HepG2 (cell line): ENCODE data around the gene MSGN1. TPM values are rescaled to one million over a fixed set of nuclear protein-coding genes. Genes with fewer than 3 reads are reported as not detected.

ENCODE experiments used
- ATAC-seq: fragments of 200-7000 bp; cut with Tn5 transposase; 3 replicates; pipeline ENCODE4 v1.9.1; 2020; ENCODE audit warnings: mild to moderate bottlenecking, moderate library complexity
- BruUV-seq: library from RNA; stranded (reverse); fragments of 400-500 nt; replicated peaks from 2 replicates; lab custom pipeline; 2021; lab: Mats Ljungman, UMichigan
- CTCF ChIA-PET: fragments of 300-600 bp; formaldehyde crosslinking; extraction: SDS; loops from one replicate; lab custom pipeline; 2021; ENCODE audit warnings: low total read pairs, inconsistent platforms, low intra/inter-chr PET ratio; lab: Yijun Ruan, JAX
- POLR2A ChIA-PET: fragments of 350-600 bp; sonication (Branson Sonifier 250); formaldehyde crosslinking; loops from one replicate; lab custom pipeline; 2020; ENCODE audit warnings: antibody characterized with exemption, inconsistent platforms; lab: Yijun Ruan, JAX
- DNase-seq: peaks from one replicate; pipeline ENCODE4 v3.0.0-alpha.2; 2015; ENCODE audit warnings: low spot score
- FAIRE-seq: peaks from 3 replicates; lab custom pipeline; 2011; peaks lifted over from hg19 to GRCh38; lab: Jason Lieb, UNC
- H2AFZ ChIP-seq: one replicate; pipeline ENCODE4 v1.6.1; 2011; ENCODE audit warnings: low read length, inconsistent platforms
- H3K27ac ChIP-seq: fragments of 300-600 bp; 3 replicates; pipeline ENCODE4 v1.8.0; 2011; ENCODE audit warnings: mixed run types, mild to moderate bottlenecking, mixed read lengths, low read length, inconsistent platforms; ENCODE audit not compliant: insufficient read depth; ENCODE audit errors: extremely low read length
- H3K27me3 ChIP-seq, 2 experiments: fragments of 200-600 bp in 1 of 2; 2 replicates in 1 of 2; 3 replicates in 1 of 2; pipeline versions ENCODE4 v1.6.0 to v1.8.0; 2011; ENCODE audit warnings: low read length in 2 of 2, mild to moderate bottlenecking in 2 of 2, moderate library complexity in 2 of 2, inconsistent platforms in 1 of 2; ENCODE audit not compliant: insufficient read depth in 2 of 2, control insufficient read depth in 1 of 2
- H3K36me3 ChIP-seq, 2 experiments: fragments of 200-600 bp in 1 of 2; replicated peaks in 1 of 2; 2 replicates in 1 of 2; 3 replicates in 1 of 2; pipeline versions ENCODE4 v1.5.1 to v1.8.0; 2011; ENCODE audit warnings: low read length in 2 of 2, inconsistent platforms in 1 of 2; ENCODE audit not compliant: insufficient read depth in 2 of 2, control insufficient read depth in 1 of 2
- H3K4me1 ChIP-seq: 2 replicates; pipeline ENCODE4 v1.5.1; 2012; ENCODE audit warnings: low read length, inconsistent platforms; ENCODE audit not compliant: insufficient read depth
- H3K4me2 ChIP-seq: 2 replicates; pipeline ENCODE4 v1.6.0; 2011; ENCODE audit warnings: low read depth, low read length, inconsistent platforms
- H3K4me3 ChIP-seq, 3 experiments: fragments of 200-600 bp in 1 of 3; sonication (generic), shearing (Covaris generic) in 1 of 3; replicated peaks in 1 of 3; 2 replicates each; pipeline ENCODE4 v1.5.1; 2011 to 2016; ENCODE audit warnings: low read length in 3 of 3, inconsistent platforms in 2 of 3, low read depth in 2 of 3, mild to moderate bottlenecking in 2 of 3, control low read depth in 1 of 3, mixed read lengths in 1 of 3; ENCODE audit not compliant: insufficient read depth in 1 of 3
- H3K79me2 ChIP-seq: one replicate; pipeline ENCODE4 v1.6.1; 2011; ENCODE audit warnings: low read length, inconsistent platforms; ENCODE audit not compliant: insufficient read depth
- H3K9ac ChIP-seq: 2 replicates; pipeline ENCODE4 v1.6.0; 2011; ENCODE audit warnings: mild to moderate bottlenecking, low read depth, low read length, inconsistent platforms; ENCODE audit not compliant: insufficient read depth
- H3K9me3 ChIP-seq: 2 replicates; pipeline ENCODE4 v1.5.1; 2012; ENCODE audit warnings: mild to moderate bottlenecking, low read length
- H4K20me1 ChIP-seq: 2 replicates; pipeline ENCODE4 v1.6.0; 2011; ENCODE audit warnings: inconsistent platforms, mild to moderate bottlenecking, low read length, moderate library complexity; ENCODE audit not compliant: insufficient read depth
- MAFK ChIP-seq, 2 experiments: IDR thresholded peaks in 1 of 2; conservative IDR thresholded peaks in 1 of 2; 2 replicates each; pipeline ENCODE4 v1.6.1; 2011; ENCODE audit warnings: improper control_type of control experiment in 2 of 2, low read length in 2 of 2
- MIER2 ChIP-seq: IDR thresholded peaks from 2 replicates; pipeline ENCODE4 v1.6.1; 2016; ENCODE audit warnings: missing biosample characterization, missing genetic modification reagents
- SAP130 ChIP-seq: IDR thresholded peaks from 2 replicates; pipeline ENCODE4 v1.6.1; 2016; ENCODE audit warnings: low read depth
- SRSF1 ChIP-seq: fragments of 200-400 bp; formaldehyde crosslinking; optimal IDR thresholded peaks from 2 replicates; pipeline ENCODE3; 2017; ENCODE audit warnings: mild to moderate bottlenecking, low read depth, low read length, moderate library complexity
- SSRP1 ChIP-seq: IDR thresholded peaks from 2 replicates; pipeline ENCODE4 v1.6.1; 2016; ENCODE audit warnings: control low read depth
- ZC3H4 ChIP-seq: sonication (generic); formaldehyde crosslinking; IDR thresholded peaks from 2 replicates; pipeline ENCODE4 v1.4.0; 2020; ENCODE audit warnings: missing genetic modification reagents, borderline replicate concordance
- ZNF572 ChIP-seq: sonication (generic); formaldehyde crosslinking; IDR thresholded peaks from 2 replicates; pipeline ENCODE4 v1.5.1; 2020; ENCODE audit warnings: mild to moderate bottlenecking, missing genetic modification reagents
- ZNF616 ChIP-seq: sonication (generic); formaldehyde crosslinking; IDR thresholded peaks from 2 replicates; pipeline ENCODE4 v1.5.0; 2020; ENCODE audit warnings: low read depth, mild to moderate bottlenecking, missing genetic modification reagents
- ZNF713 ChIP-seq: sonication (generic); formaldehyde crosslinking; IDR thresholded peaks from 2 replicates; pipeline ENCODE4 v1.4.0; 2020; ENCODE audit warnings: mild to moderate bottlenecking, missing genetic modification reagents
- ZSCAN29 ChIP-seq: sonication (generic); formaldehyde crosslinking; conservative IDR thresholded peaks from 2 replicates; pipeline ENCODE4 v1.4.0; 2020; ENCODE audit warnings: mild to moderate bottlenecking, missing genetic modification reagents
- ZSCAN31 ChIP-seq: sonication (generic); formaldehyde crosslinking; IDR thresholded peaks from 2 replicates; pipeline ENCODE4 v1.5.0; 2020; ENCODE audit warnings: low read depth, mild to moderate bottlenecking, missing genetic modification reagents
- WGBS: methylation state at CpG from one replicate; pipeline ENCODE4 v1.1.6; 2017; ENCODE audit warnings: low lambda C conversion rate; 5-methylcytosine and 5-hydroxymethylcytosine counted together
- in situ Hi-C: cut with HindIII; loops from 2 replicates; pipeline ENCODE4 v1.10.0; 2017; ENCODE audit warnings: low pct_unique_long_range_greater_than_20kb; ENCODE audit not compliant: extremely low pct_ligation_motif_present
- intact Hi-C: fragments of 100-400 bp; cut with micrococcal nuclease; formaldehyde crosslinking; loops from one replicate; pipeline ENCODE4 v1.10.0; 2022; ENCODE audit not compliant: unreplicated experiment
- polyA plus RNA-seq, 8 experiments: library from polyadenylated mRNA; depleted of rRNA in 3 of 8; stranded (reverse) in 7 of 8; unstranded in 1 of 8; fragments of >200 nt; fragmentation: Illumina TruSeq in 4 of 8; extraction: Trizol in 4 of 8; gene quantifications; 2 replicates each; pipeline versions ENCODE4 v1.2.1 to v1.2.3, GENCODE V29; 2011 to 2016; ENCODE audit warnings: low read depth in 4 of 8, missing spikeins in 1 of 8, mixed read lengths in 1 of 8; ENCODE audit not compliant: insufficient read depth in 1 of 8
- total RNA-seq, 5 experiments: library from RNA; depleted of rRNA; stranded (reverse); fragments of >200 nt; fragmentation: Illumina TruSeq; extraction: Trizol; gene quantifications; 2 replicates each; pipeline ENCODE4 v1.2.3, GENCODE V29; 2016; ENCODE audit warnings: low read depth in 1 of 5
- TF ChIP-seq, protein P1 (sequence below): IDR thresholded peaks from 2 replicates; pipeline ENCODE4 v1.4.0; 2020; ENCODE audit warnings: mild to moderate bottlenecking, missing genetic modification reagents

Gene MSGN1
- total and polyA plus RNA-seq, 2 of the 13 experiments (the other 11 are each of a cell fraction or from before 2014, with no cell fraction given), result not detected

DNA sequence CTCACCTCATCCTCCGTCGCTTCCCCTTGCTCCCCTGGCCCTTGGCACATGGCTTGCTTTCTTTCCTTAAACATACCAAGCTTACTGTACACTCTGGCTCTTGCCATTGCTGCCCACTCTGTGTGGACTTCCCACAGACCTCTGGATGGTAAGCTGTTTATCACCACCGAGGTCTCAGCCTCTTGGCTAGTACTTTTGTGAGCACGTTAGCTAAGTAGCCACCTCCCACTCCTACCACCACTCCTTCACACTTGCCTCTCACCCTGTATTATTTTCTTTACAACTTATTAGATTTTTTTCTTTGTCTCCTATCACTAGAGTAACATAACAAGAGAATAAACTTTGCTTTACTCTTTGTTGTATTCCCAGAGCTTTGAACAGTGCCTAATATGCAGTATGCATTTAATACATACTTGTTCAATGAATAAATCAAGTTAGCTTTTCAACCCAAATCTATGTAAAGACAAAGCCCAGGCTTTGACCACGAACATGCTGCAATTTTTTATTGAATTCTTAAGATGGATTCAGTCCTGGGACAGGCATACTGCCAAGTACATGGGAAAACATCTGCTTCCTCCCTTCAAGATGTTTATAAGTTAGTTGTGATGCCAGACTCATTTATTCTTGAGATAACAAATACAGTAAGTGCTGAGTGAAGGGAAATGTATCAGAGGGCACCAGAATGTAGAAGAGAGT lies 25.0 kb upstream of the MSGN1 start:
- 34% methylated on average over 5 of the region's 5 CpGs for WGBS
- no peaks in the 10 kb centered on the region for H4K20me1 ChIP-seq
- no peak; the same call in 2 of the 3 replicates for ATAC-seq
- no peak overlapping the region for H3K27ac ChIP-seq
- no peaks in the 10 kb centered on the region for H3K79me2 ChIP-seq
- in situ Hi-C loops, result no loop called here
- intact Hi-C loops, result no loop called here
- H3K9ac ChIP-seq, result no peak overlapping the region
- H3K36me3 ChIP-seq, result no peaks in the 10 kb centered on the region
- H3K4me3 ChIP-seq, result no peak overlapping the region
- peaks cover 2 to 6% of the 10 kb centered on the region in 2 experiments; a peak in 4 of 5 replicates for H3K27me3 ChIP-seq
- CTCF ChIA-PET, result no interaction called here
- POLR2A ChIA-PET, result interaction anchor here (1.3 kb wide), 1 partner anchor 10 kb away, joined by 4 read pairs; no protein-coding TSS in a partner anchor
- DNase-seq, result no peak
- FAIRE-seq, result no peak
- H3K4me1 ChIP-seq, result no peaks in the 10 kb centered on the region
- H2AFZ ChIP-seq, result no peak overlapping the region
- H3K9me3 ChIP-seq, result no peaks in the 10 kb centered on the region
- no TSS peak for BruUV-seq
- H3K4me2 ChIP-seq, result no peak overlapping the region
- TF ChIP-seq ZNF713 (CRISPR knock-in tag) (no peak), MAFK (conservative IDR thresholded peaks at IDR 0.05 in 1 of 2, IDR thresholded peaks at IDR 0.05 in 1 of 2; ENCODE audit: low read length in 2 of 2) (peak; percentile 32 to 57; a peak in 2 of 4 replicates)

DNA sequence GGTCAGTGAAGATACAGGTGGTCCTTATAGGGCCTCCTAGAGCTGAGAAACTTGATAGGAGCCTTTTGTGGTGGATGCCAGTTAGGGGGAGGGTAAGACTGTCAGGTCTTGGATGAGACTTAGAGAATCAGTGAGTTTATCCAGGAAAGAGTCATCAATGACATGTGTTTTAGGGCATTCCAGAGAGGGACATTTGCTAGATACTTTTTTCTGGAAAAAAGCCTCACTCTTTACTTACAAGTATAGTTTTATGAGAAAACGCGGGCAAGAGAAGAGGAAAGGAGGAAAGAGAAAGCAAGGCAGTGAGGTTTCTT lies 24.5 kb upstream of the MSGN1 start:
- ATAC-seq (no peak), FAIRE-seq (no peak), DNase-seq (no peak)
- ChIA-PET CTCF (no interaction called here), POLR2A (interaction anchor here (1.3 kb wide), 1 partner anchor 11 kb away, joined by 4 read pairs; no protein-coding TSS in a partner anchor)
- Histone ChIP-seq H3K9me3 (no peaks in the 10 kb centered on the region), H3K4me2 (no peak overlapping the region), H2AFZ (no peak overlapping the region), H4K20me1 (no peaks in the 10 kb centered on the region), H3K9ac (no peak overlapping the region), H3K36me3 (no peaks in the 10 kb centered on the region), H3K4me1 (no peaks in the 10 kb centered on the region), H3K27me3 (peaks cover 2 to 6% of the 10 kb centered on the region in 2 experiments; a peak in 4 of 5 replicates), H3K79me2 (no peaks in the 10 kb centered on the region), H3K27ac (no peak overlapping the region), H3K4me3 (no peak overlapping the region)
- no TSS peak for BruUV-seq
- 42% methylated on average over 2 of the region's 2 CpGs for WGBS
- in situ Hi-C loops, result no loop called here
- intact Hi-C loops, result no loop called here
- TF ChIP-seq ZNF572 (CRISPR knock-in tag), result no peak
- TF ChIP-seq MIER2, result no peak
- TF ChIP-seq SAP130 (CRISPR knock-in tag), result no peak
- TF ChIP-seq, protein P1, sequence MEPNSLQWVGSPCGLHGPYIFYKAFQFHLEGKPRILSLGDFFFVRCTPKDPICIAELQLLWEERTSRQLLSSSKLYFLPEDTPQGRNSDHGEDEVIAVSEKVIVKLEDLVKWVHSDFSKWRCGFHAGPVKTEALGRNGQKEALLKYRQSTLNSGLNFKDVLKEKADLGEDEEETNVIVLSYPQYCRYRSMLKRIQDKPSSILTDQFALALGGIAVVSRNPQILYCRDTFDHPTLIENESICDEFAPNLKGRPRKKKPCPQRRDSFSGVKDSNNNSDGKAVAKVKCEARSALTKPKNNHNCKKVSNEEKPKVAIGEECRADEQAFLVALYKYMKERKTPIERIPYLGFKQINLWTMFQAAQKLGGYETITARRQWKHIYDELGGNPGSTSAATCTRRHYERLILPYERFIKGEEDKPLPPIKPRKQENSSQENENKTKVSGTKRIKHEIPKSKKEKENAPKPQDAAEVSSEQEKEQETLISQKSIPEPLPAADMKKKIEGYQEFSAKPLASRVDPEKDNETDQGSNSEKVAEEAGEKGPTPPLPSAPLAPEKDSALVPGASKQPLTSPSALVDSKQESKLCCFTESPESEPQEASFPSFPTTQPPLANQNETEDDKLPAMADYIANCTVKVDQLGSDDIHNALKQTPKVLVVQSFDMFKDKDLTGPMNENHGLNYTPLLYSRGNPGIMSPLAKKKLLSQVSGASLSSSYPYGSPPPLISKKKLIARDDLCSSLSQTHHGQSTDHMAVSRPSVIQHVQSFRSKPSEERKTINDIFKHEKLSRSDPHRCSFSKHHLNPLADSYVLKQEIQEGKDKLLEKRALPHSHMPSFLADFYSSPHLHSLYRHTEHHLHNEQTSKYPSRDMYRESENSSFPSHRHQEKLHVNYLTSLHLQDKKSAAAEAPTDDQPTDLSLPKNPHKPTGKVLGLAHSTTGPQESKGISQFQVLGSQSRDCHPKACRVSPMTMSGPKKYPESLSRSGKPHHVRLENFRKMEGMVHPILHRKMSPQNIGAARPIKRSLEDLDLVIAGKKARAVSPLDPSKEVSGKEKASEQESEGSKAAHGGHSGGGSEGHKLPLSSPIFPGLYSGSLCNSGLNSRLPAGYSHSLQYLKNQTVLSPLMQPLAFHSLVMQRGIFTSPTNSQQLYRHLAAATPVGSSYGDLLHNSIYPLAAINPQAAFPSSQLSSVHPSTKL (CRISPR knock-in tag), result no peak
- no peak for TF ChIP-seq SSRP1
- no peak for TF ChIP-seq SRSF1
- no peak for TF ChIP-seq ZSCAN31
- no peak for TF ChIP-seq ZNF616 (CRISPR knock-in tag)
- TF ChIP-seq ZC3H4 (CRISPR knock-in tag), result no peak
- TF ChIP-seq ZSCAN29 (CRISPR knock-in tag), result no peak
